CD8-positive, alpha-beta memory T cell (primary cell): ENCODE data around the gene ICAM2. TPM values are rescaled to one million over a fixed set of nuclear protein-coding genes. Genes with fewer than 3 reads are reported as not detected.
A peak's percentile ranks its signal among the peaks of the same experiment; 100 is the strongest.

Source experiments
- CTCF ChIA-PET: fragments of 350-600 bp; sonication (Branson Sonifier 250); formaldehyde crosslinking; loops from one replicate; lab custom pipeline; 2021; ENCODE audit warnings: antibody characterized with exemption; lab: Charles Lee
- POLR2A ChIA-PET: fragments of 350-600 bp; sonication (Branson Sonifier 250); formaldehyde crosslinking; loops from one replicate; lab custom pipeline; 2021; ENCODE audit warnings: antibody characterized with exemption; lab: Charles Lee
- DNase-seq, 5 donors: peaks; one replicate each; pipeline versions ENCODE4 v3.0.0 to v3.0.0-alpha.2; 2020 to 2022; ENCODE audit warnings: mixed read lengths in 1 of 5
- H3K27ac ChIP-seq: one replicate; pipeline ENCODE4 v1.7.0; 2013; ENCODE audit warnings: low read depth, mild to moderate bottlenecking, low read length, moderate library complexity
- H3K27me3 ChIP-seq: 2 replicates; pipeline ENCODE4 v1.7.0; 2013; ENCODE audit warnings: low read length, mild to moderate bottlenecking; ENCODE audit not compliant: insufficient read depth, poor library complexity, severe bottlenecking
- H3K36me3 ChIP-seq: 2 replicates; pipeline ENCODE4 v1.7.0; 2013; ENCODE audit warnings: mild to moderate bottlenecking, low read length, moderate library complexity; ENCODE audit not compliant: insufficient read depth
- H3K4me1 ChIP-seq: 2 replicates; pipeline ENCODE4 v1.7.0; 2013; ENCODE audit warnings: mild to moderate bottlenecking, low read length, moderate library complexity; ENCODE audit not compliant: insufficient read depth
- H3K4me3 ChIP-seq: 2 replicates; pipeline ENCODE4 v1.7.0; 2013; ENCODE audit warnings: mild to moderate bottlenecking, low read length
- H3K9me3 ChIP-seq: 2 replicates; pipeline ENCODE4 v1.7.0; 2013; ENCODE audit warnings: mild to moderate bottlenecking, low read length
- H3K27ac Mint-ChIP-seq, 8 donors: one replicate each; pipeline ENCODE4 v1.8.0; 2020 to 2021; ENCODE audit warnings: mixed read lengths in 8 of 8, mild to moderate bottlenecking in 6 of 8, inconsistent platforms in 3 of 8, moderate library complexity in 3 of 8
- H3K27me3 Mint-ChIP-seq, 2 donors: one replicate each; pipeline ENCODE4 v1.8.0; 2020 to 2021; ENCODE audit warnings: mixed read lengths in 2 of 2, mild to moderate bottlenecking in 1 of 2, moderate library complexity in 1 of 2
- H3K36me3 Mint-ChIP-seq, 3 donors: one replicate each; pipeline ENCODE4 v1.8.0; 2020 to 2021; ENCODE audit warnings: mixed read lengths in 3 of 3, inconsistent platforms in 1 of 3, mild to moderate bottlenecking in 1 of 3
- H3K4me1 Mint-ChIP-seq, 3 donors: one replicate each; pipeline ENCODE4 v1.8.0; 2020 to 2021; ENCODE audit warnings: mixed read lengths in 3 of 3, inconsistent platforms in 1 of 3, mild to moderate bottlenecking in 1 of 3
- H3K4me3 Mint-ChIP-seq, 7 donors: one replicate each; pipeline ENCODE4 v1.8.0; 2020 to 2021; ENCODE audit warnings: mixed read lengths in 7 of 7, mild to moderate bottlenecking in 6 of 7, moderate library complexity in 4 of 7, inconsistent platforms in 2 of 7
- H3K9me3 Mint-ChIP-seq, 5 donors: one replicate each; pipeline ENCODE4 v1.8.0; 2020 to 2022; ENCODE audit warnings: mixed read lengths in 5 of 5, mild to moderate bottlenecking in 3 of 5, moderate library complexity in 2 of 5, inconsistent platforms in 1 of 5
- polyA plus RNA-seq: library from polyadenylated mRNA; unstranded; fragments of 300-500 nt; fragmentation: Illumina TruSeq; gene quantifications from one replicate; pipeline ENCODE4 v1.2.3, GENCODE V29; 2021
- total RNA-seq, 2 experiments: library from RNA; stranded (reverse); gene quantifications; one replicate each; pipeline ENCODE4 v1.2.3, GENCODE V29; 2021

The ICAM2 gene
- total and polyA plus RNA-seq, 3 experiments from 2014 or later = 77.4 to 301 (median 80.7) TPM

DNA sequence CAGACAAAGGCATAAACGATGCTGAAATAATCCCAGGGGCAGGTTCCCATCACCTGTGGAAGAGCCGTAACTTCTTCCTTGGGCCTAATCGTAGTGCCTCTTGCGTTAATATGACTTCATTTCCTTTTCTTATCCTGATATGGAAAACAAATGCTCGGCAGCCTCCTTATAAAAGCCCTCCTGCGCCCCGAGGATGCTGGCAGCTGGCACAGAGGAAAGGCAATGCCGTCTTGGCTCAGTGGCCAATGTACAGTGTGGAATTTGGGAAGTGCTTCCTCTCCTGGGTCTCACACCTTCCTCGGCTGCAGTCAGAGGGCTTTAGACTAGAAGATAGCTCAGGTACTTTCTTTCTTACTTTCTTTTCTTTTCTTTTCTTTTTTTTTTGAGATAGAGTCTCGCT, 51.2 kb downstream of the ICAM2 start:
- no peaks in the 10 kb centered on the region for H3K27me3 ChIP-seq
- H3K4me3 ChIP-seq = no peak overlapping the region
- Mint-ChIP-seq H3K27ac (no peak overlapping the region), H3K4me3 (no peak overlapping the region), H3K36me3 (no peaks in the 10 kb centered on the region), H3K9me3 (no peaks in the 10 kb centered on the region), H3K27me3 (peaks cover 0 to 1% of the 10 kb centered on the region in 2 donors), H3K4me1 (peaks cover 18 to 26% (median 24%) of the 10 kb centered on the region in 3 donors)
- H3K27ac ChIP-seq = no peak overlapping the region
- no peak for DNase-seq
- CTCF ChIA-PET = interaction anchor here (1.4 to 3.7 kb wide), 4 partner anchors 22 to 57 kb away, joined by 3 to 13 read pairs (median 4); no protein-coding TSS in a partner anchor
- H3K36me3 ChIP-seq = no peaks in the 10 kb centered on the region
- H3K4me1 ChIP-seq = peaks cover 14% of the 10 kb centered on the region
- no peaks in the 10 kb centered on the region for H3K9me3 ChIP-seq
- POLR2A ChIA-PET = interaction anchor here (0.6 kb wide), 1 partner anchor 37 kb away, joined by 5 read pairs; the partner anchor contains the start of gene CD79B

DNA sequence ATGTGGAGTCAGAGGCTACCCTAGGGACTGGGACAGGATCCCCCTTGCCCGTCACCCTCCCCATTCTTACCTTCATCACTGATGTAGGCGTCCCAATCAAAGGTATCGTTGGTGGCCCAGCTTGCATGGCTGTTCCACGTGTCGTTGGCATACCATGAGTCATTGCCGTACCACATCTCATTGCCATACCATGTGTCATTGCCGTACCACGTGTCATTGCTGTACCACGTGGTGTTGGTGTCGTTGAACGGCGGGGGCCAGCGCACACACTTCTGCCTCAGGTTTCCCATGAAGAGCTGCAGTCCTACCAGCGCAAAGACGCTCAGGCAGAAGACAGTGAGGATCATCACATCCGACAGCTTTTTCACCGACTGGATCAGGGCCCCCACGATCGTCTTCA, 52.5 kb downstream of the ICAM2 start:
- H3K4me3 Mint-ChIP-seq = peak overlapping the region in 1 of 7 donors; percentile 40
- H3K36me3 ChIP-seq = no peaks in the 10 kb centered on the region
- H3K4me1 ChIP-seq = peaks cover 14% of the 10 kb centered on the region
- no peak for DNase-seq
- H3K9me3 ChIP-seq = no peaks in the 10 kb centered on the region
- no peak overlapping the region for H3K4me3 ChIP-seq
- no peaks in the 10 kb centered on the region for H3K36me3 Mint-ChIP-seq
- ChIA-PET POLR2A (no interaction called here), CTCF (interaction anchor here (1.0 to 3.7 kb wide), 6 partner anchors 8 to 58 kb away, joined by 3 to 13 read pairs (median 4); no protein-coding TSS in a partner anchor)
- H3K27ac Mint-ChIP-seq = no peak overlapping the region
- H3K9me3 Mint-ChIP-seq = no peaks in the 10 kb centered on the region
- H3K4me1 Mint-ChIP-seq = peaks cover 18 to 26% (median 24%) of the 10 kb centered on the region in 3 donors
- no peak overlapping the region for H3K27ac ChIP-seq
- H3K27me3 Mint-ChIP-seq = peaks cover 0 to 1% of the 10 kb centered on the region in 2 donors
- H3K27me3 ChIP-seq = no peaks in the 10 kb centered on the region

DNA sequence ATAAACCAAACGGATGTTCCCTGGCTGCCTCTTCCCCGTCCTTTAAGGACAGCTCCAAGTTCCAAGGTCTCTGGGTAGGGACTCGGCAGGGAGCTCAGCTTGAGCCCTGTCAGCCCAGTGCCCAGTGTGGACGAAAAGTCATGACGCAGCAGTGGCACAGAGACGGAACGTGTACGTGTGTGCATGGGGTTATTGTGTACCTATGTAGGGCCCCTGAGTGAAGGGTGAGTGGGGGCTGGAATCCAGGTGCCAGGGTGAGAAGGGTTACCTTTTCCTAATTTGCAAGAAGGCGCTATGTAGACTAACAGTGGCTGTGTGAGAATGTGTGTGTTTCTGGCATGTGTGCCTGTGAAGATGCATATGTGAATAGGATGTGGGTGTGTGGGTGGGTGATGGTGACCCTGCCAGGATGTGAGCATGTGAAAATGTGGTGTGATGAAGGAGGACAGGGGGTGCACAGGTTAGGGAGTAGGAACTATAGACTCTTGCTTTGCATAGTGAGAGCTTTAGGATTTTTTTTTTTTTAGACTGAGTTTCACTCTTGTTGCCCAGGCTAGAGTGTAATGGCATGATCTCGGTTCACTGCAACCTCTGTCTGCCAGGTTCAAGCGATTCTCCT, 53.7 kb downstream of the ICAM2 start:
- peaks cover 20 to 27% (median 26%) of the 10 kb centered on the region in 3 donors for H3K4me1 Mint-ChIP-seq
- no peaks in the 10 kb centered on the region for H3K36me3 Mint-ChIP-seq
- peak overlapping the region in 5 of 8 donors; percentile 0 to 17 (median 6) for H3K27ac Mint-ChIP-seq
- H3K4me3 Mint-ChIP-seq = peak overlapping the region in 5 of 7 donors; percentile 1 to 73 (median 11)
- no peaks in the 10 kb centered on the region for H3K27me3 ChIP-seq
- no peaks in the 10 kb centered on the region for H3K9me3 ChIP-seq
- H3K27me3 Mint-ChIP-seq = peaks cover 0 to 3% of the 10 kb centered on the region in 2 donors
- H3K27ac ChIP-seq = no peak overlapping the region
- no peaks in the 10 kb centered on the region for H3K9me3 Mint-ChIP-seq
- H3K4me1 ChIP-seq = peaks cover 14% of the 10 kb centered on the region
- ChIA-PET POLR2A (interaction anchor here (0.6 kb wide), 2 partner anchors 47 to 59 kb away, joined by 3 to 7 read pairs; no protein-coding TSS in a partner anchor), CTCF (interaction anchor here (0.7 to 3.7 kb wide), 11 partner anchors 9 to 62 kb away, joined by 3 to 13 read pairs (median 4); no protein-coding TSS in a partner anchor)
- DNase-seq = peak in 3 of 5 donors; percentile 26 to 73 (median 67)
- H3K36me3 ChIP-seq = no peaks in the 10 kb centered on the region
- H3K4me3 ChIP-seq = no peak overlapping the region

DNA sequence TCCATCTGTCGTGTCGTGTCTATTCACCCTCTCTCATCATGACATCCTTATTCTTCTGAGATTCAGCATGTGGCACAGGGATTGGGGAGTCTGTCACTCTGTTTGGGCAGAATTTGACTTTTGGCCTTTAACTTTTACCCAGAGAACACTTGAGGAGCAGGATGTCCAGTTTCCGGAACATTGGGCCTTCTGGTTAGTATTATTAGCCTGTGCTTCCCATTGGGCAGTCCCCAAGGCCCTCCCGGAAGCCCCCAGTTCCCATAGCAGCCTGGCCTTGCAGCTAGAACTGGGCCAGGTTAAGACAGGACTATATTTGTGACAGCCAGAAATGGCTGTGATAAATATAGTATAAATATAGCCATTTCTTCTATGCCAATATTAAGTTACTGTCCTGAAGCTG, 57.3 kb downstream of the ICAM2 start:
- H3K4me1 Mint-ChIP-seq = peaks cover 13 to 25% (median 19%) of the 10 kb centered on the region in 3 donors
- no peak overlapping the region for H3K4me3 Mint-ChIP-seq
- ChIA-PET CTCF (no interaction called here), POLR2A (no interaction called here)
- no peaks in the 10 kb centered on the region for H3K9me3 Mint-ChIP-seq
- no peaks in the 10 kb centered on the region for H3K36me3 ChIP-seq
- peaks cover 14% of the 10 kb centered on the region for H3K4me1 ChIP-seq
- H3K9me3 ChIP-seq = no peaks in the 10 kb centered on the region
- H3K4me3 ChIP-seq = no peak overlapping the region
- H3K27me3 Mint-ChIP-seq = peaks cover 0 to 1% of the 10 kb centered on the region in 2 donors
- H3K36me3 Mint-ChIP-seq = no peaks in the 10 kb centered on the region
- peak overlapping the region in 2 of 8 donors; percentile 2 to 56 for H3K27ac Mint-ChIP-seq
- DNase-seq = no peak
- H3K27ac ChIP-seq = no peak overlapping the region
- H3K27me3 ChIP-seq = no peaks in the 10 kb centered on the region

DNA sequence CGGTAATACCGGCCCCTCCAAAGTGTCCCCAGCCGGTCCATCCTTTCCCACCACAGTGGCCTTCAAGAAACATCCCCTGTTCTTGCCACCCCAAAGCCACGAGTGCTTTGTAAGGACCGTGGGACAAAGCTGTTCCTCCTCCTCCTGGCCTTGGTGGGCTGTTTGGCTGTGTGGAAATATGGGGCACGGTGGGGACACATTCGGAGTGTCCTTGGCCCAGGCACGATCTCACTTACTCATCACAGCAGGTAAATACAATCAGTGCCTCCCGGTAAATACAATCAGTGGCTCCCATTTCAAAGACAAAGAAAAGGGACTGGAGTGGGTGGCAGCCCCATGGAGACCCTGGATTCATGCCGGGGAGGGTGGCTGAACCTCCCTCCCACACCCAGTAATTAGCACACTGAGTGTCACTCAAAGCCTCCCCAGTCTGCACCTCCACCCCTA, 58.1 kb downstream of the ICAM2 start:
- Histone ChIP-seq H3K9me3 (no peaks in the 10 kb centered on the region), H3K27ac (no peak overlapping the region), H3K4me3 (no peak overlapping the region), H3K4me1 (peaks cover 12% of the 10 kb centered on the region), H3K27me3 (no peaks in the 10 kb centered on the region), H3K36me3 (no peaks in the 10 kb centered on the region)
- no peak for DNase-seq
- Mint-ChIP-seq H3K36me3 (no peaks in the 10 kb centered on the region), H3K9me3 (no peaks in the 10 kb centered on the region), H3K27me3 (peaks cover 0 to 1% of the 10 kb centered on the region in 2 donors), H3K4me3 (no peak overlapping the region), H3K4me1 (peaks cover 11 to 23% (median 18%) of the 10 kb centered on the region in 3 donors), H3K27ac (peak overlapping the region in 2 of 8 donors; percentile 54 to 68)
- ChIA-PET CTCF (interaction anchor here (1.0 to 1.4 kb wide), 3 partner anchors 16 to 56 kb away, joined by 3 to 6 read pairs (median 4); no protein-coding TSS in a partner anchor), POLR2A (no interaction called here)

DNA sequence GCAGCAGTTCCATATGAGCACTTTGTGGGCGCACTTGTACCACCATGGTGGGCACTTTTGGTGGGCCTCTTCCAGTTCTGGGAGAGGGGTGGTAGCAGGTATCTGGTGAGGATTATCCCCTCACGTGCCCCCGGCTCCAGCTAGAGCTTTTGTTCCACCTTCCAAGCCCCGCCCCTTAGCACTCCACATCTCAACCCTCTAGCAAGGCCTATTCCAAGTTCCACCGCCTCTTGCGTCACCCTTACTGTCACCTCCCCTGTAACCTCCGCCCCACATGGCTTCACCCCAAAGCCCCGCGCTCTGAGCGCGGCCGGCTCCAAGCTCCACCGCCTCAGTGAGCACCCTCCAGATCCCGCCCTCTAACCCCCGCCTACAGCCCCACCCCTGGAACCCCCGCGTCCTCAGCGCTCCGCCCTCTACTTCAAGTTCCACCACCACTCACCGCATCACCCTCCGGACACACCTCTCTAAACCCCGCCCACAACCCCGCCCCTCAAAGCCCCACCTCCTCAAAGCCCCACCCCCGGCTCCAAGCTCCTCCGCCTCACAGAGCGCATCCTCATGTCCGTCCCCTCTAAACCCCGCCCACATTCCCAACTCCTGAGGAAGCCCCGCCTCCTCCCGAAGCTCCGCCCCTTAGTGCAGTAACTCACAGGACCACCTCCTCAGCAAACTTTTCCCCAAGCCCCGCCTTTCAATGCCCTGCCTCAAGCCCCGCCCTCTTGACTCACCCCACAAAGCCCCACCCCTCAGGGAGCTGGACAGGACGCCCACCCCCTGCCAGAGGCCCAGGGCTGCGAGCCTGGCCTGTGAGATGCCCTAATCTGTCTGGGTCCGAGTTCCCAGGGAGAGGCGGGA, 58.8 kb downstream of the ICAM2 start:
- peak in 2 of 5 donors; percentile 11 to 29 for DNase-seq
- peak overlapping the region in 1 of 8 donors; percentile 6 for H3K27ac Mint-ChIP-seq
- CTCF ChIA-PET = interaction anchor here (1.0 to 2.1 kb wide), 4 partner anchors 15 to 64 kb away, joined by 3 to 6 read pairs (median 4); no protein-coding TSS in a partner anchor
- Histone ChIP-seq H3K9me3 (no peaks in the 10 kb centered on the region), H3K27me3 (no peaks in the 10 kb centered on the region), H3K27ac (no peak overlapping the region), H3K4me1 (peaks cover 5% of the 10 kb centered on the region), H3K4me3 (no peak overlapping the region), H3K36me3 (no peaks in the 10 kb centered on the region)
- no peaks in the 10 kb centered on the region for H3K9me3 Mint-ChIP-seq
- POLR2A ChIA-PET = no interaction called here
- peak overlapping the region in 2 of 7 donors; percentile 28 to 68 for H3K4me3 Mint-ChIP-seq
- H3K27me3 Mint-ChIP-seq = peaks cover 0 to 1% of the 10 kb centered on the region in 2 donors
- peaks cover 4 to 16% (median 11%) of the 10 kb centered on the region in 3 donors for H3K4me1 Mint-ChIP-seq
- H3K36me3 Mint-ChIP-seq = no peaks in the 10 kb centered on the region

DNA sequence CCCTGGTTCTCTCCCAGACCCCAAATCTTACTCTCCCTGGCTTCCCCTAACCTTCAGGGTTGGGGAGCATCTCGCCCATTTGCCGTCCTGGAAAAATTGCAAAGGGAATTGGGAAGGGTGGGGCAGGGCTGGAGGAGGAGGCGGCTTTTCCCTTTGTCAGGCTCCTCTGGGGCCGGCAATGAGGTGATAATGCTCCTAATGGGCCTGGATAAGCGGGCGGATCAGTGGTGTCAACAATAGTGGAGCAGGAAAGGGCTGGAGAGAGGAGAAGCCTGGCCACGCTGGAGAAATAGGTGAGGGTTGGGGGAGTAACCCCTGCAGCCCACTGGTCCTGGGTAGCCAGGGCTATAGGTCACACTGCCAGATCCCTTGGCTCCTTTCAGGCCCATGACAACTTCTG, 60.0 kb downstream of the ICAM2 start:
- Histone ChIP-seq H3K27ac (no peak overlapping the region), H3K36me3 (no peaks in the 10 kb centered on the region), H3K9me3 (no peaks in the 10 kb centered on the region), H3K4me3 (no peak overlapping the region), H3K27me3 (no peaks in the 10 kb centered on the region), H3K4me1 (no peaks in the 10 kb centered on the region)
- peaks cover 0 to 1% of the 10 kb centered on the region in 2 donors for H3K27me3 Mint-ChIP-seq
- H3K4me1 Mint-ChIP-seq = peaks cover 0 to 11% (median 8%) of the 10 kb centered on the region in 3 donors
- H3K27ac Mint-ChIP-seq = no peak overlapping the region
- no peak overlapping the region for H3K4me3 Mint-ChIP-seq
- no peaks in the 10 kb centered on the region for H3K36me3 Mint-ChIP-seq
- ChIA-PET POLR2A (no interaction called here), CTCF (interaction anchor here (2.1 kb wide), 1 partner anchor 65 kb away, joined by 5 read pairs; no protein-coding TSS in a partner anchor)
- DNase-seq = no peak
- no peaks in the 10 kb centered on the region for H3K9me3 Mint-ChIP-seq
